Pericardium fibroblast (primary cell): ENCODE measurements around the gene KRTAP15-1. TPM values are rescaled to one million over a fixed set of nuclear protein-coding genes. Genes with fewer than 3 reads are reported as not detected.

ENCODE experiments used
- total RNA-seq: library from RNA; depleted of rRNA; stranded (reverse); fragments of >200 nt; gene quantifications from 2 replicates; pipeline ENCODE4 v1.2.3, GENCODE V29; 2015

The KRTAP15-1 gene
- total RNA-seq, result not detected in 2 replicates

GRCh38 chr21:30439975-30440374 lies at the start of gene KRTAP15-1:
KRTAP15-1 (plus strand) TSS chr21:30440275; CDS start chr21:30440328, 53 bp downstream.

GRCh38 chr21:30395731-30396130 lies 44.3 kb upstream of the KRTAP15-1 start, which contains the start of gene KRTAP13-1:
KRTAP13-1 (plus strand) TSS chr21:30396031; CDS start chr21:30396087, 56 bp downstream.

GRCh38 chr21:30425826-30426225 lies 14.2 kb upstream of the KRTAP15-1 start, which contains the start of gene KRTAP13-3:
KRTAP13-3 (minus strand) TSS chr21:30425926; CDS start chr21:30425912, 14 bp downstream.

GRCh38 chr21:30430170-30430655 lies 9.9 kb upstream of the KRTAP15-1 start, which contains the start of gene KRTAP13-4:
KRTAP13-4 (plus strand) TSS chr21:30430220; CDS start chr21:30430276, 56 bp downstream.

GRCh38 chr21:30480145-30480544 lies 40.1 kb downstream of the KRTAP15-1 start, which contains the start of gene KRTAP19-1:
KRTAP19-1 (minus strand) TSS chr21:30480367; CDS start chr21:30480317, 50 bp downstream.

GRCh38 chr21:30487336-30487735 lies 47.3 kb downstream of the KRTAP15-1 start, which contains the start of gene KRTAP19-2:
KRTAP19-2 (minus strand) TSS chr21:30487436; CDS start chr21:30487348, 88 bp downstream.

Other genes starting within 250 kb of the KRTAP15-1 start
- gene CLDN8, start 224.2 kb upstream of the KRTAP15-1 start, total RNA-seq, result not detected in 2 replicates
- not detected in 2 replicates for gene KRTAP24-1, start 157.3 kb upstream of the KRTAP15-1 start, total RNA-seq
- not detected in 2 replicates for gene KRTAP25-1, start 150.8 kb upstream of the KRTAP15-1 start, total RNA-seq
- not detected in 2 replicates for gene KRTAP26-1, start 120.0 kb upstream of the KRTAP15-1 start, total RNA-seq
- gene KRTAP27-1, start 102.6 kb upstream of the KRTAP15-1 start, total RNA-seq, result not detected in 2 replicates
- not detected in 2 replicates for gene KRTAP23-1, start 91.7 kb upstream of the KRTAP15-1 start, total RNA-seq
- gene KRTAP13-2, start 68.0 kb upstream of the KRTAP15-1 start, total RNA-seq, result not detected in 2 replicates
- not detected in 2 replicates for gene KRTAP13-1, start 44.2 kb upstream of the KRTAP15-1 start, total RNA-seq
- gene KRTAP13-3, start 14.3 kb upstream of the KRTAP15-1 start, total RNA-seq, result not detected in 2 replicates
- not detected in 2 replicates for gene KRTAP13-4, start 10.1 kb upstream of the KRTAP15-1 start, total RNA-seq
- not detected in 2 replicates for gene KRTAP19-1, start 40.1 kb downstream of the KRTAP15-1 start, total RNA-seq
- not detected in 2 replicates for gene KRTAP19-2, start 47.2 kb downstream of the KRTAP15-1 start, total RNA-seq
- gene KRTAP19-3, start 51.7 kb downstream of the KRTAP15-1 start, total RNA-seq, result not detected in 2 replicates
- not detected in 2 replicates for gene KRTAP19-4, start 56.9 kb downstream of the KRTAP15-1 start, total RNA-seq
- not detected in 2 replicates for gene KRTAP19-5, start 61.9 kb downstream of the KRTAP15-1 start, total RNA-seq
- not detected in 2 replicates for gene KRTAP19-6, start 101.6 kb downstream of the KRTAP15-1 start, total RNA-seq
- not detected in 2 replicates for gene KRTAP19-7, start 121.0 kb downstream of the KRTAP15-1 start, total RNA-seq
- gene KRTAP22-2, start 150.1 kb downstream of the KRTAP15-1 start, total RNA-seq, result not detected in 2 replicates
- not detected in 2 replicates for gene KRTAP6-3, start 152.2 kb downstream of the KRTAP15-1 start, total RNA-seq
- not detected in 2 replicates for gene KRTAP6-2, start 158.6 kb downstream of the KRTAP15-1 start, total RNA-seq
- gene KRTAP22-1, start 160.8 kb downstream of the KRTAP15-1 start, total RNA-seq, result not detected in 2 replicates
- not detected in 2 replicates for gene KRTAP6-1, start 173.7 kb downstream of the KRTAP15-1 start, total RNA-seq
- not detected in 2 replicates for gene KRTAP20-1, start 176.2 kb downstream of the KRTAP15-1 start, total RNA-seq
- gene KRTAP20-4, start 180.4 kb downstream of the KRTAP15-1 start, total RNA-seq, result not detected in 2 replicates
- gene KRTAP20-2, start 194.9 kb downstream of the KRTAP15-1 start, total RNA-seq, result not detected in 2 replicates
- not detected in 2 replicates for gene KRTAP20-3, start 202.6 kb downstream of the KRTAP15-1 start, total RNA-seq